Inflammatory macrophage treated with lipopolysaccharide for 4 hours (primary cell): ENCODE data around the gene DTD1.
"Not testable (repeated sequence)": the region's sequence is repeated elsewhere in the genome, so short reads cannot be mapped to it uniquely, and the experiment has no call there.

Source experiments
- DNase-seq: peaks from one replicate; pipeline ENCODE4 v3.0.0-alpha.2; 2020

The DTD1 gene

GRCh38 chr20:18748987-18749386, 161.1 kb downstream of the DTD1 start:
- DNase-seq: no peak

GRCh38 chr20:18749528-18749927, 161.7 kb downstream of the DTD1 start:
- DNase-seq: no peak

- no peak for DNase-seq
Measured at GRCh38 chr20:18750735-18751134, 162.9 kb downstream of the DTD1 start.

- no peak for DNase-seq
Measured at GRCh38 chr20:18754030-18754652, 166.3 kb downstream of the DTD1 start.

GRCh38 chr20:18754653-18755045, 166.8 kb downstream of the DTD1 start:
- peak; percentile 1 for DNase-seq

- not testable (repeated sequence) for DNase-seq
Measured at GRCh38 chr20:18760852-18761251, 173.0 kb downstream of the DTD1 start.

- no peak for DNase-seq
Measured at GRCh38 chr20:18767676-18768075, 179.8 kb downstream of the DTD1 start.

- DNase-seq: no peak
Measured at GRCh38 chr20:18773566-18773965, 185.7 kb downstream of the DTD1 start.

- no peak for DNase-seq
Measured at GRCh38 chr20:18774207-18774606, 186.4 kb downstream of the DTD1 start.

- DNase-seq: no peak
Measured at GRCh38 chr20:18775633-18776032, 187.8 kb downstream of the DTD1 start.

- peak; percentile 8 for DNase-seq
Measured at GRCh38 chr20:18778690-18779392, 191.0 kb downstream of the DTD1 start.

- DNase-seq: no peak
Measured at GRCh38 chr20:18780385-18781130, 192.7 kb downstream of the DTD1 start.

- no peak for DNase-seq
Measured at GRCh38 chr20:18781509-18781908, 193.7 kb downstream of the DTD1 start.

GRCh38 chr20:18783385-18783959, 195.6 kb downstream of the DTD1 start:
- DNase-seq: no peak

- not testable (repeated sequence) for DNase-seq
Measured at GRCh38 chr20:18787046-18787445, 199.2 kb downstream of the DTD1 start.

GRCh38 chr20:18788021-18788420, 200.2 kb downstream of the DTD1 start:
- DNase-seq: no peak

GRCh38 chr20:18790787-18791186, 202.9 kb downstream of the DTD1 start:
- DNase-seq: no peak

GRCh38 chr20:18793625-18794427, 206.0 kb downstream of the DTD1 start:
- peak; percentile 94 for DNase-seq

GRCh38 chr20:18794428-18794787, 206.6 kb downstream of the DTD1 start:
- DNase-seq: no peak

GRCh38 chr20:18795366-18795765, 207.5 kb downstream of the DTD1 start:
- no peak for DNase-seq

- DNase-seq: no peak
Measured at GRCh38 chr20:18796282-18796833, 208.5 kb downstream of the DTD1 start.

GRCh38 chr20:18801516-18801915, 213.7 kb downstream of the DTD1 start:
- no peak for DNase-seq
